ENCODE data around the gene MT3.

The MT3 gene

GRCh38 chr16:56630134-56630533 is 40.8 kb downstream of the MT3 start:
- DNase-seq (ENCODE audit: low read depth in 3 of 3): no peak

DNA sequence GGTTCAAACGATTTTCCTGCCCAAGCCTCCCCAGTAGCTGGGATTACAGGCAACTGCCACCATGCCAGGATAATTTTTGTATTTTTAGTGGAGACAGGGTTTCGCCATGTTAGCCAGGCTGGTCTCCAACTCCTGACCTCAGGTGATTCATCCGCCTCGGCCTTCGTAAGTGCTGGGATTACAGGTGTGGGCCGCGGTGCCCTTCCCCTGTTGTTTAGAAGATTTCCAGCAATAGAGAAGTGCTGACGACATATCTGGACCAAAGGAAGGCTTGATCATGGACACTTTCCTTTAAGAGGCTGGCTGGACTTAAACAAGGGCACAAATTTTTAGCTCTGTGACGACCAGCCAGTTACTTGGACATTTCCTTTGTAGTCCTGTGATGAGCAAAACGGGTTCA is 41.9 kb downstream of the MT3 start:
- DNase-seq (ENCODE audit: low read depth in 3 of 3): no peak

DNA sequence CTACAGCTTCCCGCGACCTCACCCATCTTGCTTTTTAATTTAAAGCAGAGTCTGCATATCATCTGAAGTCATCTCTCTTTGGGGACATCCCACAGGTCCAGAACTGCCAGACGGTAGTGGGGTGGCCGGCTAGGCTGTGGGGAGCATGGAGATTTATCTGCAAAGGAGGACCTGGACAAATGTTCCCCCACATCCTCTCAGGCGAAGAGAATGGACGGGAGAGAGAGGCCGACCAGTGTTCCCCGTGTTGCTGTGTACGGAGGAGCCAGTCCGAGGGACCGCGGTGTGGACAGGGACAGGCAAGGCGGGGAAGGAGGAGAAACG is 42.5 kb downstream of the MT3 start:
- no peak for DNase-seq (ENCODE audit: low read depth in 3 of 3)

GRCh38 chr16:56632156-56632847 is 43.0 kb downstream of the MT3 start, which contains the start of gene MT1M:
MT1M (plus strand) TSS chr16:56632659; CDS start chr16:56632732, 73 bp downstream.
- DNase-seq (ENCODE audit: low read depth in 3 of 3): no peak

DNA sequence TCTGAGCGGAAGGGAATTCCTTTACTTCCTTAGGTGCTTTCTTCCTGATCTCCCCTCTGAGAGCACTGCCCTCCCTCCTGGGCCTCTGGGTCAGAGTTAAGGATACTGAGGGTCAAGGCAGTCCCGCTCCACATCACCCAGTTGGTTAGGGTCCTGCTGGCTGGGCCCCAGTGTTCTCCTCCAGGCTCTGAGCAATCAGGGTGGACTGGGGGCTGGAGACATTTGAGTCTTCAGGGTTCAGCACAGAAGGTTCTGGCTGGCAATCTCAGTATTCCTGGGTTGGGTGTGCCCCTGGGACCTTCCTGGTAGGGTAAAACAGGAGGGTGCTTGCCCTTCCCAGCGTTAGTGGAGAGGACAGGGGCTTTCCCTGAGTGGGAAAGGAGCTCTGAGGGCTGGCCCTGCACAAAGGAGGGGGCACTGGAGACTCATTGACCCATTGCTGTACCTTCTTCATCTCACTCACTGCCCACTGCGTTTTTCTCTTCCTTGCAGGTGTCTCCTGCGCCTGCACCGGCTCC is 43.6 kb downstream of the MT3 start:
- no peak for DNase-seq (ENCODE audit: low read depth in 3 of 3)

- DNase-seq (ENCODE audit: low read depth in 3 of 3): no peak
These were observed 44.2 kb downstream of the MT3 start for GRCh38 chr16:56633535-56633934.

- DNase-seq (ENCODE audit: low read depth in 3 of 3): no peak
These were observed 45.5 kb downstream of the MT3 start for GRCh38 chr16:56634715-56635440.

- no peak for DNase-seq (ENCODE audit: low read depth in 3 of 3)
These were observed 46.2 kb downstream of the MT3 start for GRCh38 chr16:56635441-56635967.

GRCh38 chr16:56636616-56637413 is 47.5 kb downstream of the MT3 start:
- DNase-seq (ENCODE audit: low read depth in 3 of 3): no peak

DNA sequence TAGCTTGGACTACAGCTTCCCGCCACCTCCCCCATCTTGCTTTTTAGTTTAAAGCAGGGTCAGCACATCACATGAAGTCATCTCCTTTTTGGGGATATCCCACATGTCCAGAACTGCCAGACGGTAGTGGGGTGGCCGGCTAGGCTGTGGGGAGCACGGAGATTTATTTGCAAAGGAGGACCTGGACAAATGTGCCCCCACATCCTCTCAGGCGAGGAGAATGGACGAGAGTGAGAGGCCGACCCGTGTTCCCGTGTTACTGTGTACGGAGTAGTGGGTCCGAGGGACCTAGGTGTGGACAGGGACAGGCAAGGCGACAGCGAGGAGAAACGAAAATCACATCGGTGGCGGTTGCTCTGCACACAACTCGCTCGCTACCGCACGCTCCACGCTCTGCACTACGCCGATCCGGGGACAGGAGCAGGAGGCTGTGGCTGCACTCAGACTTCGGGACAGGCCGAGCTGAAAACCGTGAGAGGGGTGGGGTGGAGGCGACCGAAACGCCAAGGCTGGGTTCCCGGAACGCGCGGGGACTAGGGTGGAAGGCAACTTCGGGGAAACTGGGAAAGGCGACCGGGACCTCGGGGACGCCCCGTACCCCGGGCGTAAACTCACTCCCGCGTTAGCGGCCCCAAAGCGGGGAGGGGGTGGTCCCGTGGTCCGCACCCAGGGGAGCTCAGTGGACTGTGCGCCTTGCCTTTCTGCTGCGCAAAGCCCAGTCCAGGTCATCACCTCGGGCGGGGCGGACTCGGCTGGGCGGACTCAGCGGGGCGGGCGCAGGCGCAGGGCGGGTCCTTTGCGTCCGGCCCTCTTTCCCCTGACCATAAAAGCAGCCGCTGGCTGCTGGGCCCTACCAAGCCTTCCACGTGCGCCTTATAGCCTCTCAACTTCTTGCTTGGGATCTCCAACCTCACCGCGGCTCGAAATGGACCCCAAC is 48.8 kb downstream of the MT3 start, which contains the start of gene MT1A:
MT1A (plus strand) TSS at position 853 of the 937 bp plus-strand sequence; CDS start at position 926, 73 bp downstream.
- no peak for DNase-seq (ENCODE audit: low read depth in 3 of 3)

- DNase-seq (ENCODE audit: low read depth in 3 of 3): no peak
These were observed 49.7 kb downstream of the MT3 start for GRCh38 chr16:56639045-56639444.

GRCh38 chr16:56640076-56640475 is 50.7 kb downstream of the MT3 start:
- DNase-seq (ENCODE audit: low read depth in 3 of 3): no peak

Data from stimulated activated CD4-positive, alpha-beta T cell treated with anti-CD3 and anti-CD28 coated beads, TNF-alpha, amount 100 ng/mL, for 4 hours (primary cell).